GM04504 (cell line): ENCODE measurements around the gene SNIP1.
"Not testable (repeated sequence)": the region's sequence is repeated elsewhere in the genome, so short reads cannot be mapped to it uniquely, and the experiment has no call there.

Experiments used
- DNase-seq: peaks from one replicate; pipeline ENCODE4 v3.0.0-alpha.2; 2012; ENCODE audit warnings: low read depth

The SNIP1 gene

GRCh38 chr1:37513795-37514349, 40.2 kb downstream of the SNIP1 start:
- no peak for DNase-seq

GRCh38 chr1:37509181-37509580, 44.9 kb downstream of the SNIP1 start:
- DNase-seq = no peak

GRCh38 chr1:37506740-37507139, 47.4 kb downstream of the SNIP1 start:
- DNase-seq = no peak

GRCh38 chr1:37502791-37503190, 51.3 kb downstream of the SNIP1 start:
- not testable (repeated sequence) for DNase-seq

- DNase-seq = no peak
These were observed 52.0 kb downstream of the SNIP1 start for GRCh38 chr1:37502104-37502503.

GRCh38 chr1:37501661-37502060, 52.4 kb downstream of the SNIP1 start:
- DNase-seq = no peak

GRCh38 chr1:37498872-37499617, 55.0 kb downstream of the SNIP1 start:
- DNase-seq = no peak

GRCh38 chr1:37497832-37498231, 56.3 kb downstream of the SNIP1 start:
- no peak for DNase-seq

- no peak for DNase-seq
These were observed 58.2 kb downstream of the SNIP1 start for GRCh38 chr1:37495875-37496274.

GRCh38 chr1:37493336-37494098, 60.6 kb downstream of the SNIP1 start:
- DNase-seq = no peak

- no peak for DNase-seq
These were observed 66.5 kb downstream of the SNIP1 start for GRCh38 chr1:37487619-37487984.

GRCh38 chr1:37486680-37487618, 67.1 kb downstream of the SNIP1 start:
- no peak for DNase-seq

GRCh38 chr1:37485902-37486679, 68.0 kb downstream of the SNIP1 start:
- DNase-seq = no peak
